ENCODE data around the gene RGS3.

- TF ChIP-seq, protein P1, sequence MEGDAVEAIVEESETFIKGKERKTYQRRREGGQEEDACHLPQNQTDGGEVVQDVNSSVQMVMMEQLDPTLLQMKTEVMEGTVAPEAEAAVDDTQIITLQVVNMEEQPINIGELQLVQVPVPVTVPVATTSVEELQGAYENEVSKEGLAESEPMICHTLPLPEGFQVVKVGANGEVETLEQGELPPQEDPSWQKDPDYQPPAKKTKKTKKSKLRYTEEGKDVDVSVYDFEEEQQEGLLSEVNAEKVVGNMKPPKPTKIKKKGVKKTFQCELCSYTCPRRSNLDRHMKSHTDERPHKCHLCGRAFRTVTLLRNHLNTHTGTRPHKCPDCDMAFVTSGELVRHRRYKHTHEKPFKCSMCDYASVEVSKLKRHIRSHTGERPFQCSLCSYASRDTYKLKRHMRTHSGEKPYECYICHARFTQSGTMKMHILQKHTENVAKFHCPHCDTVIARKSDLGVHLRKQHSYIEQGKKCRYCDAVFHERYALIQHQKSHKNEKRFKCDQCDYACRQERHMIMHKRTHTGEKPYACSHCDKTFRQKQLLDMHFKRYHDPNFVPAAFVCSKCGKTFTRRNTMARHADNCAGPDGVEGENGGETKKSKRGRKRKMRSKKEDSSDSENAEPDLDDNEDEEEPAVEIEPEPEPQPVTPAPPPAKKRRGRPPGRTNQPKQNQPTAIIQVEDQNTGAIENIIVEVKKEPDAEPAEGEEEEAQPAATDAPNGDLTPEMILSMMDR (conservative IDR thresholded peaks at IDR 0.05 in 1 of 2, IDR thresholded peaks at IDR 0.05 in 1 of 2; ENCODE audit: extremely low read depth in 1 of 2, insufficient read depth in 1 of 2, low read depth in 1 of 2, low read length in 2 of 2), result no peak
- TF ChIP-seq EZH2 (IDR thresholded peaks at IDR 0.05; ENCODE audit: borderline replicate concordance, low read length), result no peak
Observed at GRCh38 chr9:113472199-113472598, 8.7 kb downstream of the RGS3 start.
